ENCODE results near the gene KCNA3.
"Not testable (repeated sequence)": the region's sequence is repeated elsewhere in the genome, so short reads cannot be mapped to it uniquely, and the experiment has no call there.

KCNA3 gene

DNA sequence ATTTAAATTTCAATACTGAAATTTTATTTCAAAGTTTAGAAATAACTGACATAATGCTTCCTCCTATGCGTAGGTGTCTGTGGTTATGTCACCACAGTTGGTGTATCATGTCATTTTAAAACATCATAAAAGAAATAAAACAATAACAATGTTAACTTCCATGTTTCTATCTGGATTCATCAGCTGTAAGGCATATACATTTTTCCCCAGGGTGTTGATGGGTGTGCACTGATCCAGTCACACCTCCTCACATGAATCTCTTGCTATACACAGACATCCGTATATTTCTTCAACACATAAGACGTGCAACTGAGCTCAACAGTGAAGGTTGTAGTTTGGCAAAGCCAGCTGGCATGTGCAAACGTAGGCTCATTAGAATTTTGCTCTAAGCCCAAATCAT lies 6.2 kb downstream of the KCNA3 start:
- H3K4me3 ChIP-seq (ENCODE audit: low read depth, low read length), result no peak overlapping the region
- DNase-seq (ENCODE audit: low read depth), result no peak

DNA sequence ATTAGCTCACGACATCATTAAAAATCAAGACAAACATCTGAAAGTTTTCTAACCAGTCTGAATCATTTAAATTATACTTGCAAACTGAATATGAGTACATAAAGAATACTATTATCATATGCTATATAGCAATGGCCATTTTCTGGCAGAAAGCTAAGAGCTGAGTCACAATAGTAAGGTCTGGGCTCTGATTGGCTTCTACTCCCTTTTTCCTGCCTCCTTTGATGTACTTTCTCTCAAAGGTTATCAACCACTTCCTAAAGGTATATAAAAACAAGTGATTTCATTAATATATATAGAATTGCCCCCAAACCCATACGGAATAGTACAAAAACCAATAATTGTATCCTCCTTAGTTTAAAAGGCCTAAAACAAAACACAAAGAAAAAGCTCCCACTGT lies 7.0 kb downstream of the KCNA3 start:
- DNase-seq (ENCODE audit: low read depth), result no peak
- in situ Hi-C loops (cut with HindIII; ENCODE audit: low sequenced_read_pairs), result no loop called here
- TF ChIP-seq, protein P1, sequence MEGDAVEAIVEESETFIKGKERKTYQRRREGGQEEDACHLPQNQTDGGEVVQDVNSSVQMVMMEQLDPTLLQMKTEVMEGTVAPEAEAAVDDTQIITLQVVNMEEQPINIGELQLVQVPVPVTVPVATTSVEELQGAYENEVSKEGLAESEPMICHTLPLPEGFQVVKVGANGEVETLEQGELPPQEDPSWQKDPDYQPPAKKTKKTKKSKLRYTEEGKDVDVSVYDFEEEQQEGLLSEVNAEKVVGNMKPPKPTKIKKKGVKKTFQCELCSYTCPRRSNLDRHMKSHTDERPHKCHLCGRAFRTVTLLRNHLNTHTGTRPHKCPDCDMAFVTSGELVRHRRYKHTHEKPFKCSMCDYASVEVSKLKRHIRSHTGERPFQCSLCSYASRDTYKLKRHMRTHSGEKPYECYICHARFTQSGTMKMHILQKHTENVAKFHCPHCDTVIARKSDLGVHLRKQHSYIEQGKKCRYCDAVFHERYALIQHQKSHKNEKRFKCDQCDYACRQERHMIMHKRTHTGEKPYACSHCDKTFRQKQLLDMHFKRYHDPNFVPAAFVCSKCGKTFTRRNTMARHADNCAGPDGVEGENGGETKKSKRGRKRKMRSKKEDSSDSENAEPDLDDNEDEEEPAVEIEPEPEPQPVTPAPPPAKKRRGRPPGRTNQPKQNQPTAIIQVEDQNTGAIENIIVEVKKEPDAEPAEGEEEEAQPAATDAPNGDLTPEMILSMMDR (IDR thresholded peaks at IDR 0.05; ENCODE audit: low read depth, low read length, missing control alignments), result no peak
- H3K4me3 ChIP-seq (ENCODE audit: low read depth, low read length), result no peak overlapping the region

More for the DNA sequence above, 6.2 kb downstream of the KCNA3 start:
- TF ChIP-seq, protein P1 (IDR thresholded peaks at IDR 0.05; ENCODE audit: low read depth, low read length, missing control alignments), result no peak
- in situ Hi-C loops (cut with HindIII; ENCODE audit: low sequenced_read_pairs), result no loop called here

DNA sequence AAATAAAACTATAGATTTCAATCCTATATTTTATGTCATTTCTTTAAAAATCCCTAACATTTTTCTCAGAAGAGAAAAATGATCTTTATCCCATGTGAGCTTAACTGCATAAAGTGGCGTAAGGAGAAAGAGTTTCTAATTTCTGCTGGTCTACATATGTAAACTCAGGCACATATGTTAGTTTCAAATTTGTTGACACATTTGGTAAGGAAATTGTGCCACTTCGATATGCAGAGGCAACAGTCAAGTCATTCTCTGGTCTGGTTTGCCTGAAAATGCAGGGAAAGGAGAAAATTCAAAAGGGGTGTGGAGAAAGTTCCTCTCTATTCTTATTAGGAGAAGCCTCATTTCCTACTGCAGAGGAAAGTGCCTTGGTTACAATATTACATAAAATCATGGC lies 11.5 kb downstream of the KCNA3 start:
- TF ChIP-seq, protein P1 (IDR thresholded peaks at IDR 0.05; ENCODE audit: low read depth, low read length, missing control alignments), result no peak
- in situ Hi-C loops (cut with HindIII; ENCODE audit: low sequenced_read_pairs), result no loop called here
- no peak for DNase-seq (ENCODE audit: low read depth)
- no peak overlapping the region for H3K4me3 ChIP-seq (ENCODE audit: low read depth, low read length)

DNA sequence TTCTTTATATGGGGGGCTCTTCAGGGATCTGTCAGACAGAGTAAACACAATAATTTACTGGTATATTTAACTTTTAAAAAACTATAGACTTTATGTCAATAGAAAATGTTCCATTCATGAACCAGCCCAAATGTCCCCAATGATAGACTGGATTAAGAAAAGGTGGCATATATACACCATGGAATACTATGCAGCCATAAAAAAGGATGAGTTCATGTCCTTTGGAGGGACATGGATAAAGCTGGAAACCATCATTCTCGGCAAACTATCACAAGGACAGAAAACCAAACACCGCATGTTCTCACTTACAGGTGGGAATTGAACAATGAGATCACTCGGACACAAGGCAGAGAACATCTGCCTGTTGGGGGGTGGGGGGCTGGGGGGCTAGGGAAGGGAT lies 15.2 kb downstream of the KCNA3 start:
- in situ Hi-C loops (cut with HindIII; ENCODE audit: low sequenced_read_pairs); H3K4me3 ChIP-seq (ENCODE audit: low read depth, low read length); DNase-seq (ENCODE audit: low read depth): not testable (repeated sequence)

DNA sequence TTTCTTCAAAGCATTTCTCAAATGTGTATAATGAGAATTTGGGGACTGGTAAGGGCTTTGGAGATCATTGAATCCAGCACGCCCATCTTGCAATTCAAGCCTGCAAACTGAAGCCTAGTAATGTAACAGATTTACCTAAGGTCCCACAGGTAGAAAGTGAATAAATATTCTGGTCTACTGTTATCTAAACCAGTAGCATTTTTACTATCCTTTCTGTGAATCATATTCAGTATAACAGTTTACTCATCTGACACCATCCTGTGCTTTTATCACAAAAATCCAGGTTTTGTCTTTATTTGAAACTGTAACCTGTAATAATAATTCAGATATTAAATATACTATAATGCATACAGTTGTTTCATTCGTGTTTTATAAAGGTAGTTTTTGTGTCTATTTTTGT lies 17.4 kb downstream of the KCNA3 start:
- no peak overlapping the region for H3K4me3 ChIP-seq (ENCODE audit: low read depth, low read length)
- no peak for DNase-seq (ENCODE audit: low read depth)
- in situ Hi-C loops (cut with HindIII; ENCODE audit: low sequenced_read_pairs), result no loop called here
- TF ChIP-seq, protein P1 (IDR thresholded peaks at IDR 0.05; ENCODE audit: low read depth, low read length, missing control alignments), result no peak

DNA sequence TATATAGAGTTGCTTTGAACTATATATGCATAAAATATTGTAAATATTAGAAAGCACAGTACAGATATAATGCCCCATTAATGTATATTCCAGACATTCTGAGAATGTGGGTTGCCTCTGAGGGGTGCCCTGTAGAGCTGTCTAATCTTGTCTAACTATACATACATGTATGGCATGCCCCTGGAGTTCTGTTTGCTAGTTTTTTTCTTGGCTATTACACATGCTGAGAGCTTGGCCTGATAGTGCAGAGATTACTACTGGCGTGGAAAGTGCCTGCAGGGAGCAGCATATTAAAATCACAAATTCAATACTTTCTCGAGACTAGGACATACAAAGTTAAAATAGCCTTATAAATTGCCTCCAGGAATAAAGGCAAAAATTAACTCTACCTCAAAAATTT lies 24.1 kb downstream of the KCNA3 start:
- in situ Hi-C loops (cut with HindIII; ENCODE audit: low sequenced_read_pairs), result no loop called here
- DNase-seq (ENCODE audit: low read depth), result no peak
- TF ChIP-seq, protein P1 (IDR thresholded peaks at IDR 0.05; ENCODE audit: low read depth, low read length, missing control alignments), result no peak
- no peak overlapping the region for H3K4me3 ChIP-seq (ENCODE audit: low read depth, low read length)

DNA sequence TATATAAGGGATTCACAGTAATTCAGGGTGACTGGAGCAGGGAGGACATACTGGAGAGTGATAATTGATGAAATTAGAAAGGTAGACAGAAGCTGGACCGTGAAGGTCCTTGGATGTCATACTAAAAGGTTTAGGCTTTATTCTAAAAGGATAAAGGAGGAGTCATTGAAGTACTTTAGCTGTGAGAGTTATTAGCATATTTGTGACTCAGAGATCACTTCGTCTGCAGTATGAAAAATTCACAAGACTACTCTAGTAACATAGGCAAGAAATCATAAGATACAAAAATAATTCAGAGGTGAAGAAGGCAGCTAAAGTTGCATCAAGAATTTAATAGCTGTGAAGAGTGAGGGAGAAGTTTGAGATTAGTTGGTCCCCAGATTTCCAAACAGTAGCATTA lies 26.3 kb downstream of the KCNA3 start:
- H3K4me3 ChIP-seq (ENCODE audit: low read depth, low read length), result no peak overlapping the region
- in situ Hi-C loops (cut with HindIII; ENCODE audit: low sequenced_read_pairs), result no loop called here
- TF ChIP-seq, protein P1 (IDR thresholded peaks at IDR 0.05; ENCODE audit: low read depth, low read length, missing control alignments), result no peak
- no peak for DNase-seq (ENCODE audit: low read depth)

Measured in astrocyte of the cerebellum (primary cell).